ENCODE measurements around the gene ZBTB2.
"Not testable (repeated sequence)": the region's sequence is repeated elsewhere in the genome, so short reads cannot be mapped to it uniquely, and the experiment has no call there.

DNA sequence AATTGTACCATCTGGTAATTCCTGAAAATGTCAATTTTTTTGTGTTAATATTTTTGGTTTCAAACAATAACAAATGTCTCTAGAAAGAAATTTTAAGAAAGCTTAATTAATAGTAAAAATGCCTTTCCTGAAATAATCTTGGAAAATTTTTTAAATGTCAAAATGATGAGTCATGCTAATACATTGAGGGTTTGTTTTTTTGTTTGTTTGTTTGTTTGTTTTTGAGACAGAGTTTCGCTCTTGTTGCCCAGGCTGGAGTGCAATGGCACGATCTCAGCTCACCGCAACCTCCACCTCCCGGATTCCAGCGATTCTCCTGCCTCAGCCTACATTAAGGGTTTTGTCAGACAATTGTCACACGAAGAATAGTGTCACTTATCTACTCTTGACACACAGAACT is 34.4 kb downstream of the ZBTB2 start:
- TF ChIP-seq SUZ12 (IDR thresholded peaks at IDR 0.05; ENCODE audit: extremely low read depth, insufficient read depth, insufficient read length); ZNF274 (IDR thresholded peaks at IDR 0.05; ENCODE audit: low read depth, low read length); YY1 (IDR thresholded peaks at IDR 0.05; ENCODE audit: insufficient read depth, insufficient read length): not testable (repeated sequence)
